ENCODE measurements around the gene OSBPL5.
"Not testable (repeated sequence)": the region's sequence is repeated elsewhere in the genome, so short reads cannot be mapped to it uniquely, and the experiment has no call there.

The OSBPL5 gene

DNA sequence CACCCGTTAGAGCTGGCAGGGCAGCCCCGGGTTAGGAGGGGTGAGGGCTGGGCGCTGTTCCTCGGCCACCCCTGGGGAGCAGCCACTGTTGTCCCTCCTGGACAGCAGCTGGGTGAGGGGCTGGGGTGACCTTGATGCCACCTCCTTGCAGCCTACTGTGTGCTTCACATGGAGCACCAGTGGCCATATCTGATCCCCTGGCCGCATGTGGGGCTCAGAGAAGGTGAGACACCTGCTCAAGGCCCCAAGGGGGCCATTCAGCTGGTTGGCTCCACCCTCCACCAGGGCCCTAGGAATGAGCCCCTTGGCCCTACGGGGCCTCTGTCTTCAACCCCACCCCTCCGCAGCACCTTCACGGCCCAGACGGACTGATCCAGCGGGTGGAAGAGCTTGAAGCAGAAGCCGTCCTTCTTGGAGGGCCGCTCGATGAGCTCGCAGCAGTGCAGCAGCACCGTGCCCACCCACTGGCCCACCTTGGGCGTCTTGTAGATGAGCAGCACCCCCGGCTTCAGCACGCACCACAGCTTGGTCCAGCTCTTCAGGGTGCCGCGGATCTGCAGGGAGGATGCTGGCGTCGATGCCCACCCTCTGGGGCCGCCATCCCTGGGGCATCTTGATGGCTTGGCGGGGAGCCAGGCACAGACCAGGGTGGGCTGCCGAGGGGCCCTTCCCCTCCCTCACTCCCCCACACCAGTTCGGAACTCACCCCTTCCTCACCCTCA is 44.9 kb downstream of the OSBPL5 start:
- DNase-seq, result peak; percentile 20

DNA sequence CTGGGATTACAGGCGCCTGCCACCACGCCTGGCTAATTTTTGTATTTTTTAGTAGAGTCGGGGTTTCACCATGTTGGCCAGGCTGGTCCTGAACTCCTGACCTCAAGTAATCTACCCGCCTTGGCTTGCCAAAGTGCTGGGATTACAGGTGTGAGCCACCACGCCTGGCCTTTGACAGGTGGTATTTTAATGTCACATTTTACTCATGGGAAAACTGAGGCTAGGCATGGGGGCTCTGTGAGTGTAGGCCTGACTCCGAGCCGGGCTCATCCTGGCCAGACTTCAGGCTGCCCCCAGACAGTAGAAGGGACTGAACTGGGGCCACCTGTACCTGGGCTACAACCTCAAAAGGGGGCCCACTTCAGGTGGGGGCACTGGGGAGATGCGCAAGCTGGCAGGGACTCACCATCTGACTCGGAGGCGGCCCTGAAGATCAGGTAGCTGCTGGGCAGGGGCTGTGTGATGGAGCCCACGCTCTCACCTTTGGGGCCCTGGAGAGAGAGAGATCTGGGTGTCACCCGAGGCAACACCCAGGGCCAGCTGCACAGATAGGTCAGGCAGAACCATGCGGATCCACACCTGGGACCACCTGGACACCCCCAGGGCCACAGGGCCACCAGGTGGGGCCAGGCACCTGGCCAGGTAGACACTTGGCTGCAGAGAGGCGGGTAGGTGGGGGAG is 45.8 kb downstream of the OSBPL5 start:
- peak; percentile 16 for DNase-seq

DNA sequence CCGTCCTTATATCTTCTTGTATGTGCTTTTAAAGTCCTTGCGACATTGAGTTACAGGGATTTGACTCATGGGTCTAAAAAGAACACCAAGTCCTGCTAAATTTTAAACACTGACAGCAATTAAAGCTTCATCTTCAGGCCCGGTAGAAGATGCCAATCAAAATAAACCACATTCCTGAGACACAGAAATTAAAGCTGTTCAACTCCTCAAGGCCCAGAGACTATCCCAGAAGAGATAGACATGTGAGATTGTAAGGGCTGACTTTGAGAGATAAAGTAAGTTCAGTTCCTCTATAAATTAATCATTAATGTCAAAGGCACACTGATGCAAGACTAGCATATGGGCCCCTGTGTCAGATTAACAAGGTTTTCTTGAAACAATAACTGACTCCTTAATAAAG is 49.8 kb downstream of the OSBPL5 start:
- no peak for DNase-seq

DNA sequence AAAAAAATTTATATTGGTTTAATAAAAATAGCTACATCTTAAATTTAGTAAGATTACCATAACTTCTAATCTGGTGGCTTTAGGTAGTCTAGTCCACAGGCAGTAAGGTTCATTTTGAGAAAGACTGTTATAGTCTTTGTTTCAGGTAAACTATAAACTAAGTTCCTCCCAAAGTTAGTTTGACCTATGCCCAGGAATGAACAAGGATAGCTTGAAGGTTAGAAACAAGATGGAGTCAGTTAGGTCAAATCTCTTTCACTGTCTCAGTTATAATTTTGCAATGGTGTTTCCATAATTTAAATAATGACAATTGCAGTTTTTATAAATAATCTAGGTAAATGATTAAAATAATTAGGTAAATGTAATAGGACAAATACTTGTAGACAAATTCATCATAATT is 51.4 kb downstream of the OSBPL5 start:
- DNase-seq, result not testable (repeated sequence)

DNA sequence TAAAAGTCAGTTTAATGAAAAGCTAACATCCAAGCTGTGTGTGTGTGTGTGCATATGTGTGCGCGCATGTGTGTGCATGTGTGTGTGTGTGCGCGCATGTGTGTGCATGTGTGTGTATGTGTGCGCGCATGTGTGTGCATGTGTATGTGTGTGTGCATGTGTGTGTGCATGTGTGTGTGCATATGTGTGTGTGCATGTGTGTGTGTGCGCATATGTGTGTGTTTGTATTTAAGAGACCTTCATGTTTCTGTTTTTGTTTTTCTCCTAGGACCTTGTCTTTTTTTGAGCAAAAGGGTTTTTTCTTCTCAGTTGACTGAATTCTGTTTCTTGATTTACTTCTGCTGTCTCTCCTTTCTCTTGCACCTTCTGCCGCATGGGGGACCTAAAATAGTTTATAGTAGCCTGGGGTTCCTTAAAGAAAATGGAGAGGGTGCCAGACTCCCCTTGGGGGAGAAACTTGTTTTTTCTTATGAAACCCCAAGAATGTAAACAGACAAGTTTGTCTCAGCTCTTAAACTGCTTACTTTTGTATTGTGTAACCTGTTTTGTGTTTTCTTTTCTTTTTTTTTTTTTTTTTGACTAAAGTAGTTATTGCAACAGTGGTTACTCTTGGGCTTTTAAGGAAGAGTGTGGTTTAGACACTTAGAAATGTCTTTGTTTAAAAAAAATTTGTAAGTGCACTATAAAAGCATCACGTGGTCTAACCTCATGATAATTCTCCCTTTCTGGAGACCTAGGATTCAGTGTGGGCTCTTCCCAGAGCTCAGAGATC is 53.0 kb downstream of the OSBPL5 start:
- DNase-seq, result peak; percentile 10

DNA sequence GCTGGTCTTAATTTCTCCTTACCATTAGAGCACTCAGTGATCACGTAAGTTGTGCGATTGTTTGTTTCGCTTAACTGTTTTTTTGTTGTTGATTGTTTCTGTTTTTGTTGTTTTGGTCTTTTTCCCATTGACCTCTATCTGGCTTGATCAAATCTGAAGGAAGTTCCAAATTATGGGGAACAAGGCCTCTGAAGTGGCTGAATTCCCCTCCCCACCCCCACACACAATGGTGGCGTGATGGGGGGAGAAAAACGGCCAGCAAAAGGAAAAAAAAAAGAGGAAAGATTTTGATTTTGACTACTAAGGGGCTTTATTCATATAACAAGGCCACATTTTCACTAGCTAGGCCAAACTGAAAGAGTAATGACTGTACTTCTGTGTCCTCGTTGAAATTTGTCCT is 53.6 kb downstream of the OSBPL5 start:
- peak; percentile 5 for DNase-seq

DNA sequence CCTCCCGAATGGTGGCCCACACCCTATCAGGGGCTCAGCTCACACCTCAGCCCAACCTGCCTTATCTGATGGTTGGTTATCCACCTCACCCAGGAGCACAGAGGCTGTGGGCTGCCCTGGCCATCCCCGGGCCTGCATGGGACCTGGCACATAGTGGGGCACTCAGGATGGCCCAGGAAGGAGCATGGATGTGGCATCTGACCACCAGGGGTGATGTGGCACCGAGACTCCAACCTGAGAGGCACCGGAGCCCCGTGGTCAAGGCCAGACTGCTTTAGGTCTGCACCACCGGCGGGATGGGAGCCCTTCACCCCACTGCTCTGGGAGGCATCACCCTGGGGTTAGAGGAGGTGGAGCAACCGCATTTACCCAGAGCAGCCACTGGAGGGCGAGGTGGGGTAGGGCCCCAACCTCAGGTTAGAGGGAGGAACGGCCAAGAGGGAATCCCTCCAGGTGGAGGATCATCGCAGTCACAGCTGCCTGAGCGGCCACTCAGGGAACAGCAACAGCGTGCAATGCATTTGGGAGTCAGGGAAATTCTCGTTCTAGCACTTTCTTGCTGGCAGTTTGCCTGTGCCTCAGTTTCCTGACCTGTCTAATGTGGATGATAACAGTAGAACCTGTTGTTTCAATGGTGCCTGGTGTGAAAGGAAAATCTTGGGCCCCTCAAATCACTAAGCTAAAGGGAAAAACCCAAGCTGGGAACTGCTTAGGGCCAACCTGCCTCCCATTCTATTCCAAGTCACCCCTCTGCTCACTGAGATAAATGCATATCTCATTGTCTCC is 55.0 kb downstream of the OSBPL5 start:
- DNase-seq, result peak; percentile 19

DNA sequence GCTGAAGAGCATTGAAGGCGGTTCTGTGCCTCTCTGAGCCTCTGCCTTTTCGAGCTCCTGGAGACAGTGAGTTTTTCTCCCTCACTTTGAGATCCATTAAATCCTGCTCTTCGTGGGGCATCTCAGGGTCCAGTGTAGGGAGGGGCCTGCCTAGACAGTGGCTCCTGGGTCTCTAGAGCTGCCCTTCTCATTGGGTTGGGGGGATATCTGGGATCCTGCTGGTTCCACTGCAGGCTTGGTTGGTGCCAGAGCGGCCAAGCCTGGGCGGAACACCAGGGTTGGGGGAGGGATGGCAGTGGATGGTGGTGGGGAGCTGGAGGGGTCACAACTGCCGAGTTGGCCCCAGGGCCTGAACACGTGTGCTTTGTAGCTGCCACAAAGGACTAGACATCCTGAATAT is 55.7 kb downstream of the OSBPL5 start:
- peak; percentile 10 for DNase-seq

DNA sequence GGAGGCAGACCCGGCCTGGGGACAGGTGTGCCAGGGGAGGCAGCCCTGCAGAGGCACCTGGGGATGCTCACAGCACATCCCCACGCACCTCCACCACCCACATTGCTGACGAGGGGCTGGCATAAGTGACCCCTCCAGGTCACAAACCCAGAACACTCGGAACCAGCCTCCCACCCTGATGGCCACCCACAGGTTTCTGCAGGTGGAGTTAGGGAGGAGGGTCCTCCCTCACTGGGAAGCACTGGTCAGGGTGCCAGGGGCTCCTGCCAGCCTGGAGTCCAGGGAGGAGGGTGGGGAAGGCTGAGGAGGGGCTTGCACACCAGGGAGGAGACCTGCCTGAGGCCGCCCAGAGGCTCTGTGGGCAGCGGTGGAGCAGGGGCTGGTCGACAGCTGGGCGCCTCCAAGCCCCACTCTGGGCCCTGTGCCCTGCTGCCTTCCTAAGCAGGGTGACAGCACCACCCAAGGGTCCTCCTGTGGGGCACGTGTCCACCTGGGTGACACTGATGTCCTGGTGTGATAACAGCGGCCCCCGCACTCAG is 56.9 kb downstream of the OSBPL5 start:
- peak; percentile 16 for DNase-seq

DNA sequence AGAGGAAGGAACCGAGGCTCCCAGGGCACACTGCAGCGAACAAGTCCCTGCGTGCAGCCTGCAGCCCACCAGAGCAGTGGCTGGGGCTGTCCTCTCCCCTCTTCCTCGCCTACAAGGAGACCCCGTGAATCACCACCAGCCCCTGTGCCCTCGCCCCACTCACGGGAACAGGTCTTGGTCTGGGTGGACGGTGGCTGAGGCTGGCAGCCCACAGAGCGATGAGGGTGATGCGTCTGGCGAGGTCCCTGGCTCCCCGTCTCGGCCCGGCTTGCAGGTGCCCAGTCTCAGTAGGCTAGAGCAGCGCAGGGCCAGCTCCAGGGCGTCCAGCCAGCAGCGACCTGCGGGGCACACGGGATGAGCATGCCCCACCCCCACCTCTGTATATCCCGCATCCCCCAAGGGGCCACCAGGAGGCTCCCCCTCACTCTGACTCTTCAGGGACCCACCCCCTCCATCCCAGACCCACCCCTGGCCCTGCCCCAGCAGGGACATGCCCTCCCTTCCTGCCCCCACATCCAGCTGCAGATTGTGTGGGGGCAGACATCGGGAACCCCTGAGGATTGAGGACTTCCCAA is 57.4 kb downstream of the OSBPL5 start:
- peak; percentile 19 for DNase-seq

DNA sequence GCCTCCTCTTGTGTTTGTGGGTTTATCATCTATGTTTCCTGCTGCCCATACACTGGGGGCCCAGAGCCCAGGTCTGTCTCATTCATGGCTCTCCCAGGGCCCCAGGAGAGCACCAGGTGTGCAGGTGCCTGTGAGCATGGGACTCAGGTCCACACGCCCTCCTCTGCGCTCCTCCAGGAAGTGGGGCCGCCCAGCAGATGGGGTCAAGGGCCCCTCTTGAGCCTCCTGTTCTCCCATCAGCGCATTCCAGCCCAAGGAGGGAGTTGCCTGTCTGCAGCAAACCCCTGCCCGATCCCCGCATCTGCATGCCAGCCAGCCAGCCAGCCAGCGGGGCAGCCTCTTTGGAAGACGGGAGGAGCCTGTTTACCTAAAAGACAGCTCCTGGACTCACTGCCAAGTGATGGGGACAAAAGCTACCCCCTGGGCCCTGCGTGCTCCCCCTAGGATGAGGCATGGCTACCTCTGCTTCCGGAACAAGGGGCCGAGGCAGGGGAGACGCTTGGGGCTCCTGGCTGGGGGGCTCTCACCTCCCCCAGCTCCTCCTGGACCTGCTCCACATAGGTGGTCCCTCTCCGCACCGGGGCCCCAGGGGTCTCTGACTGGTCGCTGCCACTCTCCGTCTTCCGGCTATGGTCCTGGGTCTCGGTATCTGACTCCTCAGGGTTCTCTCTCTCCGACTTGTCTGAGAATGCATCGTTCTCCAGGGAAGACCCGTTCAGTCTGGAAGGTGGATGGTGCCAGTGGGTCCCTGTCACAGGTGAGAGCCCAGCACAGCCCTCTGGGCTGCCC is 58.2 kb downstream of the OSBPL5 start:
- DNase-seq, result no peak

DNA sequence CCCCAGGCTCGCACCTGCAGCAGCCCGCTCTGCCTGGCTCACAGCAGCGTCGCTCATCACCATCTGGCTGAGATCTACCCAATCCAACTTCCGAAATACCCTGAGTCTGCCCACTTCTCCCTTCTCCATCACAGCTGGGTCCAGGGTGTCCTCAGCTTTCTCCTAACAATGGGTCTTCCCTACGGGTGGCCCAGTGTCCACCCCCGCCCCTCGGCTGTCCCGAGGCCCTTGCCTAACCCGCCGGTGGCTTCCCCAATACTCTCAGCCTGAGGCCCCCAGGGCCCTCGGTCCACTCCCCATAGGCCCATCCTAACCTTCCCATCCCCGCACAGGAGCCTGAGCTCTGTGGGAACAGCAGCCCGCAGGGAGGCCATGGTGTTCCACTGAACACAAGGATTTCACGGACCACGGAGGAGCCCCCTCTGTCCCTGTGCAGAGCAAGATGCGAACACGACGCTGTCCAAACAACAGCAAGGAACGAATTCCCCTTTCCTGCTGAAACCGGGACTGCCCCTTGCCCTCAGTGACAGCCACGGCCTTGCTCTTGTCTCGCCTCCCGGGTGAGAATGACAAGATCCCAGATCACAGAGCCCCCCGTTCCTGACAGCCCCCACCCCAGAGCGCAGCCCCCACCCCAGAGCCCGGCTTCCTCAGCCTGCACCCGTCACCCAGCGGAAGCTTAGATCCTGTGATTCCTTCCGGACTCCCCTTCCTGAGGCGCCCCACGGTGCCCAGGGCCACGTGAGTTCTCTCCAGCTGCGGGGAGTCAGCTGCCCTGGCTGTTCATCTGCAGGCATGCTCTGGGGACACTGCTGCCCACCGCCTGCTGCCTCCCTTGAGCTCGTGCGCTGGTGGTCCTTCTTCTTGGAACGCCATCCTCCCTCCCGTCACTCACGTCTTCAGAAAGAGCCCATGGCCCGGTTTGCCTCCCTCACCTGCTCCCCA is 59.0 kb downstream of the OSBPL5 start:
- DNase-seq, result no peak

DNA sequence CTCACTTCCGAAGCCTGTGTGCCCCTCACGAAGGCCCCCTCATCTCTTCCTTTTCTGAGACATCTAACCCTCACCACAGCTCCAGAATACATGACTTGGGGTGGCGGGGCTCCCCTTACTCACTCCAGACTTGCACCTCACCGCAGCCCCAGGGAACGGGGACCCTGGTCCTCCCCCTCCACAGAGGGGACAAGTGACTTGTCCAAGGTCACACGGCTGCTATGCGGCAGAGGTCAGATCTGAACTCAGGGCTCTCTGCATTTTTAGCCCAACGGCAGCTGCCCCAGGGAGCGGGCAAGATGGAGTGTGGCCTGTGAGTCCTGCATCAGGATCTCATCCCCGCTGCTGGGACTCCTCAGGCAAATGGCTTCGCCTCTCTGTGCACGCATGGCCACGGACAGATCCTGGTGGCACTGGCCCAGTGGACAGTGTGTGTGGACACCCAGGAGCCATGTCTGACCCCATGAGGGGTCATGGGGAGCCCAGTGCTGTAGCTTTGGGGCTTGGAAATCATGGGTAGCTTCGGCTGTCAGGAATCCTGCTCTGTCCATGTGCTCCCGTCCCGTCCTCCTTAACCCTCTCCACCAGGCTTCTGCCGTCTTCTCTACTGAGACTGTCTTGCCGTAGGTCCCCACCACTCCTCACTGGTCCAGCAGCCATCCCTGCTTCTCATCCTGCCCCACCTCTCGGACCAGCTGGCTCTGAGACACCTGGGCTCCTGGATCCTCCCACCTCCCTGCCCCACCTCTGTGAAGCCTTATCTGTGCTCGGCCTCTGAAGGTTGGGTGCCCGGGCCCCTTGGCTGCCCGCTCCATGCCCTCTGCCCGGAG is 59.9 kb downstream of the OSBPL5 start:
- no peak for DNase-seq

DNA sequence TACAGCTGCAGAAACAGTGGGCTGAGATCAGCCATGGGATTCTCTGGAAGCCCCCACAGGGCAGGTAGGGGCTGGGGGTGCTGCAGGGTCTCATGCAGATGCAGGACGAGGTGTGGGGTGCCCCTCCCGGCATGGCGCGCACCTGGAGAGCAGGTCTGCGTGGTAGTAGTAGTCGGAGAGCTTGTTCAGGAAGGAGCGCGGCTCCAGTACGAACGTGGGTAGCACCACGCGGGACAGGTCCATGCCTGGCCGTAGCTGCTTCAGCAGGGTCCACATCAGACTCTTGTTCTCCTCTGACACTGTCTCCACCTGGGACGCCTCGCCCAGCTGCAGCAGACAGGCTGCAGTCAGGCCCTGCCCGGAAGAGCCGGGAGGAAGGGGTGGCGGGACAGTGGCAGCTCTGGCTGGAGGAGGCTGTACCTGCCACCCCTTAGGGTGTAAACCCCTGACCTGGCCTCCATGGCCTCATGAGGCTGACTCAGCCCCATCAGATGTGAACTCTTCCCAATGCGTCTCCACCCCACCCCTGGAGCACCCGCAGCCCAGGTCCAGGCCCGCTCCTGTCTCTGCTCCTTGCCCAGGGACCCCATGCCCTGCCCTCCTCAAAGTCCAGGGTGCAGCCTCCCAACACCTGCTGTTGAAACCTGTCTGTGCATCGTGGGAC is 60.9 kb downstream of the OSBPL5 start:
- DNase-seq, result no peak

DNA sequence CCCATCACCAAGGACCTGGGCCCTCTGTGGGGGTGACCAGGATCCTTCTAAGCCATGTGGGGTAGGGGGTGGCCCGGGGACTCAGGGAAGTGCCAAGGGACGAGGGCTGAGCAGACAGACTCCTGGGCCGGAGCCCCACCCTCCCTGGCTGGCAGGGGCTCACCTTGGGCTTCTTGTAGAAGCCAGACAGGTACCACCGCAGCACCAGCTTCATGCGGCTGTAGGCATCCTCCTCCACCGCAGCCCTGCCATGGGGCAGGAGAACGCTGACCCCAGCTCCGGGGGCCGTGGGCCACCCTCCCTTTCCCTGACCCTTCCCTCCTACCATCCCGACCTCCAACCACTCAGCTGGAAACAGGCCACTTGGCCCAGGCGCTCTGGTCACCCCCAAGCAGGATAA is 62.0 kb downstream of the OSBPL5 start:
- DNase-seq, result no peak

DNA sequence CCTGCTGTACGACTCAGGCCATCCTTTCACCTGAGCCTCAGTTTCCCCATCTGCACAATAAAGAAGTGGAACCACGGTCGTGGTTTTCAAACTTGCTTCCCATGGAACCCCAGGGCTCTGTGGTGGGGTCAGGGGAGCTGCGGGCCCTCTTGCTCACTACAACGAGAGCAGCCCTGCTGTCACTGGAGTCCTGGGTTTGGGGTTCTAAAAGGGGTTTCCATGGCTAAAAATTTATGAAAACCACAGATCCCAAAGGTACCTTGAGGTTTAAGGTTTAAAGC is 62.5 kb downstream of the OSBPL5 start:
- no peak for DNase-seq

DNA sequence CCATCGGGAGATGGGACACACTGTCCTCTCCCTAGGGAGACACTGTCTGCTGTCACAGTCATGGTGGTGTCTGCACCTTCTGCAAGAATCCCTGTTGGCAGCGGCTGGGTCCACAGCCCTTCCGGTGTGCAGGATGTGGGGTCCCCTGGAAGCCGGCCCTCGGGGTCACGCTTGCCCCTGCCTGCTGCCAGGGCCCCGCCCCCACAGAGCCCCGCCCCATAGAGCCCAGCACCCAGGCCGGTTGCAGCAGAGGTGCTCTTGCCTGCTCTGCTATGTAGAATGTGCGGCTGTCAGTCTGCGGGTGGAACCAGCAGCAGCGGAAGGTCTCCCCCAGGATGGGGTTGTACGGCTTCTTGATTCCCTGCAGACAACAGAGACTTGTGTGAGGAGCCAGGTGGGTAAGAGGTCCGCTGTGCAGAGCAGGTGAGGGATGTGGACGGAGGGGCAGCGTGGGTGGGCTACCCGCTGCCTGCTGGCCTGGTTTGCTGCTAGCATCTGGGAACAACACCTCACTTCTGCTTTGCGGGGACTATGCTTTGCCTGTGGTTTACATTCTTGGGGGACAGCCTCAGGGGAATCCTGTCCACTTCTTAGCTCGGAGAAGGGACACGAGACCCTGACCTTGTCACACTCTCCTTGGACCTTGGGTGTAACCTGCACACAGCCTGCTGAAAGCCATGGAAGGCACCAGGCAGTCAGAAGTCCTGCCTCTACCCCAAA is 63.0 kb downstream of the OSBPL5 start:
- DNase-seq, result no peak

DNA sequence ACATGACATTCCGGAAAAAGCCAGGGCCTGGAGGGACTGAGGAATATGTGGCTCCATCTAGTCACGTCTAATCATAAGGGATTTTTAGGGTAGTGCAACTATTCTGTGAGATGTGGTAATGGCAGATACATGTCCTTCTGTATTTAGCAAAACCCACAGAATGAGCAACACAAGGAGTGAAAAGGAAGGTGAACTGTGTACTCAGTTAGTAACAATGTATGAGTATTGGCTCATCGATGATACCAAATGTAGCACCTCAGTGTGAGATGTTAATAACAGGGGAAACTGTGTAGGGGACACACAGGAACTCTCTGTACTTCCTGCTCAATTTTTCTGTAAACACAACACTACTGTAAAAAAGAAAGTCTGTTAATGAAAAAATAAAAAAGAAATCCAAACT is 65.9 kb downstream of the OSBPL5 start:
- no peak for DNase-seq

All from femur (tissue), 1 donor.